ENCODE results near the gene FN3KRP. TPM values are rescaled to one million over a fixed set of nuclear protein-coding genes. Genes with fewer than 3 reads are reported as not detected.
A peak's percentile ranks its signal among the peaks of the same experiment; 100 is the strongest.
"Not testable (repeated sequence)": the region's sequence is repeated elsewhere in the genome, so short reads cannot be mapped to it uniquely, and the experiment has no call there.

Gene FN3KRP
- total RNA-seq, 4 donors from 2014 or later, result 12.8 to 22.9 (median 18.2) TPM

DNA sequence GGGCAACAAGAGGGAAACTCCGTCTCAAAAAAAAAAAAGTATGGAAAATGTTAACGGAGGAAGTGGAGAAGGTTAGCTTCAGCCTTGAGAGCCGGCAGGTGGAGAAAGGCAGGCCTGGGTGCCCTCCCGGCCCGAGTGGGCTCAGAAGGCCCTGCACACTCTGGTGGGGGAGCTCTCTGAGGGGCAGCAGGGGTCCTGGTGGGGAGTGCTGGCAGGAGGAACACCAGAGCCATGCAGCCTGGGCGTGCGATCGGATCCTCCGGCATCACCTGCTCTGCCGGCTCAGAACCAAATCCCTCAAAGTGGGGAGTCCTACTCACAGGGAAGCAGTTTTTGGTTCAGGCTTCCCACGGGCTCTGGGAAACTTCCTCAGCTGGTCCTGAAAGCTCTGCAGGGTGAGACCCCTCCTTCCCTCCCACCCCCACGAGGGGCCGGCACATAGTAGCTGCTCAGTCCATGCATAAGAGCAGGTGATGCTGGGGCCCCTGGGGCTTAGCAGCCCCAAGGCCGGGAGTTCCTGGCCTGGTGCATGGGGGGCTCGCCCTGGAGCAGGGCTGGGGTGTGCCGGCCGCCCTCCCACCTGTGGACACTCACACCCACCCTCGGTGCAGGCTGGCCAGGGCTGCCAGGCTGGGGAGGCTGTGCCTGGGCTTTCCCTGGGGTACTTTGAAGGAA lies 20.1 kb downstream of the FN3KRP start:
- TF ChIP-seq POLR2AphosphoS5 (IDR thresholded peaks at IDR 0.05) (no peak), POLR2A (IDR thresholded peaks at IDR 0.05) (no peak), EP300 (IDR thresholded peaks at IDR 0.05) (no peak)
- TF ChIP-seq, protein P1, sequence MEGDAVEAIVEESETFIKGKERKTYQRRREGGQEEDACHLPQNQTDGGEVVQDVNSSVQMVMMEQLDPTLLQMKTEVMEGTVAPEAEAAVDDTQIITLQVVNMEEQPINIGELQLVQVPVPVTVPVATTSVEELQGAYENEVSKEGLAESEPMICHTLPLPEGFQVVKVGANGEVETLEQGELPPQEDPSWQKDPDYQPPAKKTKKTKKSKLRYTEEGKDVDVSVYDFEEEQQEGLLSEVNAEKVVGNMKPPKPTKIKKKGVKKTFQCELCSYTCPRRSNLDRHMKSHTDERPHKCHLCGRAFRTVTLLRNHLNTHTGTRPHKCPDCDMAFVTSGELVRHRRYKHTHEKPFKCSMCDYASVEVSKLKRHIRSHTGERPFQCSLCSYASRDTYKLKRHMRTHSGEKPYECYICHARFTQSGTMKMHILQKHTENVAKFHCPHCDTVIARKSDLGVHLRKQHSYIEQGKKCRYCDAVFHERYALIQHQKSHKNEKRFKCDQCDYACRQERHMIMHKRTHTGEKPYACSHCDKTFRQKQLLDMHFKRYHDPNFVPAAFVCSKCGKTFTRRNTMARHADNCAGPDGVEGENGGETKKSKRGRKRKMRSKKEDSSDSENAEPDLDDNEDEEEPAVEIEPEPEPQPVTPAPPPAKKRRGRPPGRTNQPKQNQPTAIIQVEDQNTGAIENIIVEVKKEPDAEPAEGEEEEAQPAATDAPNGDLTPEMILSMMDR (IDR thresholded peaks at IDR 0.05), result no peak
- H3K27me3 ChIP-seq, result no peaks in the 10 kb centered on the region
- H3K9me3 ChIP-seq, result peaks cover 0 to 12% (median 0%) of the 10 kb centered on the region in 3 donors
- H3K4me1 ChIP-seq, result peaks cover 0 to 39% (median 17%) of the 10 kb centered on the region in 3 donors
- H3K27ac ChIP-seq, result peak overlapping the region in 3 of 4 donors; percentile 87 to 91 (median 90)
- H3K4me3 ChIP-seq, result peak overlapping the region in 1 of 2 donors; percentile 84
- ATAC-seq, result no peak
- H3K36me3 ChIP-seq, result peaks cover 0 to 41% of the 10 kb centered on the region in 2 donors
- WGBS, 2 donors (ENCODE audit: low coverage in 1 of 2), result 70 to 85% methylated on average over 9 to 10 of the region's 18 CpGs

DNA sequence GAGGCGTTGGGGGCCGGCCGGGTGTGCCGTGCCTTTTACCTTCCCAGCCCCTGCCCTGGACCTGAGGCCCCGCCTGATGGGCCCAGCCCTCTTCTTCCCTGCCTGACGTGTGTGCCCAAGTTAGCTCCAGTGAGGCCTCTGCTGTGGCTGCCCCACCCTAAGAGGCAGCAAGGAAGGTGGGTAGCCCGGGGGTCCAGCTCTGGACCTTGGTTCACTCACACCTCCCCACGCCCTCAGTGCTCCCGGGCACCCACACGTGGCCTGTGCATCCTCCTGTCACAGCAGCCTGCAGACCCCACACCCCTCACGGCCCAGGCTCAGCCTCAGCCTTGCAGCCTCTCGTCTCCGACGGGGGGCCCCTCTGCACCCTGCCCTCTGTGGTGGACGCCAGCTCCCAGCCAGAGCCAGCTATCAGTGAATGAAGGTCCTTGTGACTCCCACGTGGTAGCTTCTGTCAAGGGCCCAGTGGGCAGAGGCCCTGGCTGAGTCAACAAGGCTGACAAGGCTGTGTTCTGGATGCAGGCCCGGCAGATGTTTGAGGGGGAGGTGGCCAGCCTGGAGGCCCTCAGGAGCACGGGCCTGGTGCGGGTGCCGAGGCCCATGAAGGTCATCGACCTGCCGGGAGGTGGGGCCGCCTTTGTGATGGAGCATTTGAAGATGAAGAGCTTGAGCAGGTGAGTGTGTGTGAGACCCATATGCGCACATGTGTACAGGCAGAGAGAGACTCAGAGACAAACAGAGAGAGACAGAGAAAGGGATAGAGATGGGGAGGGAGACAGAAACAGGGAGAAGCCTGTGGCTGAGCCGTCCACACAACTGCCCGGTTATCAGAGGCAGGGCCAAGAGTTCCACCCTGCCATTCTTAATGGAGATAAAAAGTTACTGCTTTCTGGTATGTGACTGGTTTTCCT lies 21.7 kb downstream of the FN3KRP start:
- H3K4me3 ChIP-seq, result no peak overlapping the region
- no peak for ATAC-seq
- WGBS, 2 donors (ENCODE audit: low coverage in 1 of 2), result 66 to 70% methylated on average over 2 to 8 of the region's 26 CpGs

DNA sequence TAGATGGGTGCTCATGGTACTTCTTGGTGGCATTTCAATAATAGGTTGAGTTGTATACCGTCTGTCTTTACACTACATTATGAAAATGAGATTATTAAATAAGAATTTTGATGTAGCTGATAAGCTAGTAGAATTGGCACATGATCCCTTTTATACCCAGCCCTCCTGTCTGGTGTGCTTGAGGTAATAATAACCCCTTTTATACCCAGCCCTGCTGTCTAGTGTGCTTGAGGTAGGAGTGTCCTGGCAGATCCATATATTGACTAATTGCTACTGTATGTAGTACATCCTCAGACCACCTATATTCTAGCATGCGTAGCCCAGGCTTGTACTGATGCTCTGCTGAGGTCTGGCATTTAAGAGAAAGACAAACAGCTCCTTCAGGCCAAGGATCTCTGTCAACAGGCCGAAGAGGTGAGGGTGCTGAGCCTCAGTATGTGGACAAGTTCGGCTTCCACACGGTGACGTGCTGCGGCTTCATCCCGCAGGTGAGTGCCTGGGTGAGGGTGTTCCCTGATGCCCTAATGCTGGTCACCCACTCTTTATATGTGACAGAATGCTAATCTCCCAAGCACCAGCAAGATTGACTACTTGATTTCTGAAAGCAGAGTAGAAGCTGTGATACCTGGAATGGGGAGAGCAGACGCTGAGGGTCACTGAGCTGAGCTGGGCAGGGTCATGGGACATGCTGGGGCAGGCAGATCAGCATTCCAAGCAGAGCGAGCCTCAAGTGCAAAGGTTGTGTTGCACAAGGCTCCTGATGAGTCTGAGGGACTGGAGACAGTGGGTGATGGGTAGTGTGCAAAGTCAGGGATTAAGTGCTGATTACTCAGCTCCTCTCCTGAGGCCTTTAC lies 24.6 kb downstream of the FN3KRP start:
- no peak overlapping the region for H3K27ac ChIP-seq
- peaks cover 0 to 19% (median 0%) of the 10 kb centered on the region in 3 donors for H3K9me3 ChIP-seq
- no peak for ATAC-seq
- peaks cover 0 to 68% of the 10 kb centered on the region in 2 donors for H3K36me3 ChIP-seq
- H3K27me3 ChIP-seq, result no peaks in the 10 kb centered on the region
- TF ChIP-seq, protein P1 (IDR thresholded peaks at IDR 0.05), result no peak
- 86 to 92% methylated on average over 1 to 4 of the region's 10 CpGs for WGBS, 2 donors (ENCODE audit: low coverage in 1 of 2)
- no peak overlapping the region for H3K4me3 ChIP-seq
- peaks cover 0 to 23% (median 9%) of the 10 kb centered on the region in 3 donors for H3K4me1 ChIP-seq

More for the DNA sequence above, 21.7 kb downstream of the FN3KRP start:
- no peaks in the 10 kb centered on the region for H3K27me3 ChIP-seq
- peaks cover 0 to 56% of the 10 kb centered on the region in 2 donors for H3K36me3 ChIP-seq
- H3K4me1 ChIP-seq, result peaks cover 0 to 39% (median 17%) of the 10 kb centered on the region in 3 donors
- H3K9me3 ChIP-seq, result peaks cover 0 to 12% (median 0%) of the 10 kb centered on the region in 3 donors
- TF ChIP-seq, protein P1 (IDR thresholded peaks at IDR 0.05), result no peak
- TF ChIP-seq POLR2AphosphoS5 (IDR thresholded peaks at IDR 0.05), result no peak
- no peak for TF ChIP-seq POLR2A (IDR thresholded peaks at IDR 0.05)
- TF ChIP-seq EP300 (IDR thresholded peaks at IDR 0.05), result no peak
- peak overlapping the region in 1 of 4 donors; percentile 33 for H3K27ac ChIP-seq

DNA sequence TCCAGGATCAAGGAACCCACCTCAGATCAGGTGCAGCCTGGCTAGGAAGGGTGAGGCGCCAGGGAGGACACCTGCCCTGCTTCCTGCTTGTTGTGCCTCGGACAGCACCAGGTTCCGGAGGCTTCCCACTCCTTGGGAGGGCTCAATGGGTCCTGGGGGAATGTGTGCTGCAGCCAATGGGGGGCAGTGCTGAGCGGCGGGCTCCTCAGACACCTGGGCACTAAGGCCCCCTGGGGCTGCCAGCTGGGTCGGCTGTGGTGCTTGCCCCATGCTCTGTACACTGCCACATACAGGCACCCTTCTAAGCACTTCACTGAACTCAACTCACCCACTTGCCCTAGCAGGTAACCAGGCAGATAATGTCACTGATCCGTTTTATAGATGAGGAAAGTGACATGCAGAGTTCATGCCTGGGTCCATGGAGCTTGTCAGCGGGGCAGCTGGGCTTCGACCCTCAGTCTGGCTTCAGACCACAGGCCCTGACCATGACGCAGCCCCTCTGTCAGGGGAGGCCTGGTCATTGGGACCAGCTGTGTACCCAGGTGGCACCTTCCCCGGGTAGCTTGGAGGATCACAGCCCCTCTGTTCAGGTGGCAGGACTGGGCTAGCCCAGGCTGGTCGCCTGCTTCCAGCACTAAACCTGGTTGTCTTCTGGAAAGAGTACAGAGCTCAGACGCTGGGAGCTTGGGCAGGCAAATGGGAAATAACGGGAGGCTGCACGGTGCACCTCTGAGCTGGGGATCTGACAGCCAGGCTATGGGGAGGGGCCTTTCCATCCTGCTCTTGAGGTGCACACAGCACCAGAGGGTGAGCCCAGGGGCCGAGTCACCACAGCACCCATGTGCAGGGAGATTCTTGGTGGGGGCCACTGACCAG lies 27.1 kb downstream of the FN3KRP start:
- Histone ChIP-seq H3K4me3 (no peak overlapping the region), H3K36me3 (peaks cover 0 to 57% of the 10 kb centered on the region in 2 donors), H3K4me1 (peaks cover 0 to under 1% (median 0%) of the 10 kb centered on the region in 3 donors), H3K9me3 (peaks cover 0 to 23% (median 0%) of the 10 kb centered on the region in 3 donors), H3K27me3 (no peaks in the 10 kb centered on the region), H3K27ac (no peak overlapping the region)
- no peak for ATAC-seq
- TF ChIP-seq POLR2A (IDR thresholded peaks at IDR 0.05) (no peak), POLR2AphosphoS5 (IDR thresholded peaks at IDR 0.05) (no peak), EP300 (IDR thresholded peaks at IDR 0.05) (no peak)
- TF ChIP-seq, protein P1 (IDR thresholded peaks at IDR 0.05), result no peak
- WGBS, 2 donors (ENCODE audit: low coverage in 1 of 2), result 72% methylated on average over 4 of the region's 16 CpGs; no CpG with 5 or more reads in 1 of the 2 donors

DNA sequence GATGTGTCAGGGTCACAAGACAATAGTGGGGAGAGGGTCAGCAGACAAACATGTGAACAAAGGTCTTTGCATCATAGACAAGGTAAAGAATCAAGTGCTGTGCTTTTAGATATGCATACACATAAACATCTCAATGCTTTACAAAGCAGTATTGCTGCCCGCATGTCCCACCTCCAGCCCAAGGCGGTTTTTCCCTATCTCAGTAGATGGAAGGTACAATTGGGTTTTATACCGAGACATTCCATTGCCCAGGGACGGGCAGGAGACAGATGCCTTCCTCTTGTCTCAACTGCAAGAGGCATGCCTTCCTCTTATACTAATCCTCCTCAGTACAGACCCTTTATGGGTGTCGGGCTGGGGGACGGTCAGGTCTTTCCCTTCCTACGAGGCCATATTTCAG lies 28.2 kb downstream of the FN3KRP start:
- H3K4me3 ChIP-seq, ATAC-seq, H3K4me1 ChIP-seq, H3K27ac ChIP-seq, H3K27me3 ChIP-seq: not testable (repeated sequence)
- 42% methylated on average over 4 of the region's 7 CpGs; no CpG with 5 or more reads in 1 of the 2 donors for WGBS, 2 donors (ENCODE audit: low coverage in 1 of 2)
- Histone ChIP-seq H3K9me3 (peaks cover 0 to 23% (median 0%) of the 10 kb centered on the region in 3 donors), H3K36me3 (peaks cover 0 to 55% of the 10 kb centered on the region in 2 donors)

Measured in gastroesophageal sphincter (tissue), 4 donors.